K562 (cell line): ENCODE measurements around the gene INTS1. TPM values are rescaled to one million over a fixed set of nuclear protein-coding genes. Genes with fewer than 3 reads are reported as not detected.

Experiments
- AFF4 ChIP-seq: sonication (generic); formaldehyde crosslinking; IDR thresholded peaks from 2 replicates; pipeline ENCODE4 v1.8.0; 2023; ENCODE audit warnings: mild to moderate bottlenecking, missing genetic modification reagents
- CBFA2T3 ChIP-seq: fragments of 450-650 bp; IDR thresholded peaks from 2 replicates; pipeline ENCODE4 v1.6.1; 2017
- CCNT2 ChIP-seq: IDR thresholded peaks from 2 replicates; pipeline ENCODE4 v1.6.1; 2011; ENCODE audit warnings: borderline replicate concordance, low read depth, mild to moderate bottlenecking, moderate library complexity, mixed read lengths, low read length; ENCODE audit not compliant: insufficient read length; ENCODE audit errors: extremely low read depth
- PTBP1 ChIP-seq: fragments of 200-400 bp; formaldehyde crosslinking; IDR thresholded peaks from 2 replicates; pipeline ENCODE4 v1.6.1; 2017; ENCODE audit warnings: low read depth, low read length
- RB1 ChIP-seq: fragments of 450-650 bp; IDR thresholded peaks from 2 replicates; pipeline ENCODE4 v1.6.1; 2017; ENCODE audit warnings: low read depth, mild to moderate bottlenecking
- RBFOX2 ChIP-seq: fragments of 200-400 bp; formaldehyde crosslinking; IDR thresholded peaks from 2 replicates; pipeline ENCODE4 v1.6.1; 2017; ENCODE audit warnings: low read depth, mild to moderate bottlenecking, low read length, moderate library complexity
- TRIM28 ChIP-seq: fragments of 450-650 bp; IDR thresholded peaks from 2 replicates; pipeline ENCODE4 v1.6.1; 2017
- ZBTB9 ChIP-seq: fragments of 450-650 bp; formaldehyde crosslinking; IDR thresholded peaks from 2 replicates; pipeline ENCODE4 v1.4.0; 2020; ENCODE audit warnings: mild to moderate bottlenecking, moderate library complexity
- ZFP91 ChIP-seq: sonication (generic); formaldehyde crosslinking; IDR thresholded peaks from 2 replicates; pipeline ENCODE4 v1.8.0; 2022; ENCODE audit warnings: mild to moderate bottlenecking, missing genetic modification reagents
- ZFX ChIP-seq: sonication (generic); formaldehyde crosslinking; IDR thresholded peaks from 2 replicates; pipeline ENCODE4 v1.8.0; 2022; ENCODE audit warnings: mild to moderate bottlenecking, missing genetic modification reagents, moderate library complexity
- ZMIZ1 ChIP-seq, 2 experiments: fragments of 150-350 bp in 1 of 2; IDR thresholded peaks; 2 replicates each; pipeline ENCODE4 v1.6.1; 2012 to 2016; ENCODE audit warnings: low read depth in 2 of 2, low read length in 2 of 2, mild to moderate bottlenecking in 1 of 2, moderate library complexity in 1 of 2
- ZNF175 ChIP-seq: fragments of 200-800 bp; sonication (Bioruptor generic); IDR thresholded peaks from 2 replicates; pipeline ENCODE4 v1.6.1; 2016; ENCODE audit warnings: low read depth, mild to moderate bottlenecking, missing genetic modification characterization, missing compliant biosample characterization
- ZNF639 ChIP-seq, 2 experiments: fragments of 200-800 bp in 1 of 2; sonication (Bioruptor generic) in 1 of 2; sonication (generic) in 1 of 2; formaldehyde crosslinking in 1 of 2; IDR thresholded peaks in 1 of 2; conservative IDR thresholded peaks in 1 of 2; 2 replicates each; pipeline versions ENCODE4 v1.5.0 to v1.6.1; 2016 to 2020; ENCODE audit warnings: missing compliant biosample characterization in 1 of 2, missing genetic modification characterization in 1 of 2, missing genetic modification reagents in 1 of 2
- polyA plus RNA-seq, 8 experiments: library from polyadenylated mRNA; depleted of rRNA in 4 of 8; stranded (reverse) in 5 of 8; unstranded in 3 of 8; fragments of >200 nt; fragmentation: Nextera tagmentation in 2 of 8; fragmentation: Illumina TruSeq in 1 of 8; extraction: Ambion mirVana in 2 of 8; extraction: Trizol in 1 of 8; gene quantifications; 2 replicates each; pipeline versions ENCODE4 v1.2.1 to v1.2.3, GENCODE V29; 2011 to 2014; ENCODE audit warnings: inconsistent platforms in 1 of 8, missing spikeins in 1 of 8
- total RNA-seq, 7 experiments: library from RNA; depleted of rRNA in 6 of 7; stranded (reverse); fragments of >200 nt in 6 of 7; fragmentation: Illumina TruSeq in 2 of 7; extraction: Trizol in 2 of 7; gene quantifications; 2 replicates each; pipeline versions ENCODE4 v1.2.1 to v1.2.3, GENCODE V29; 2011 to 2021; ENCODE audit warnings: low replicate concordance in 1 of 7

INTS1 gene
- total and polyA plus RNA-seq, 9 of the 15 experiments (the other 6 are each of a cell fraction or from before 2014, with no cell fraction given): 0.34 to 119 (median 18.5) TPM

- TF ChIP-seq ZMIZ1 (IDR thresholded peaks at IDR 0.05; ENCODE audit: low read depth in 2 of 2, low read length in 2 of 2) (peak in 1 of 2 experiments; percentile 37; a peak in 1 of 4 replicates), ZNF639 (CRISPR knock-in tag; conservative IDR thresholded peaks at IDR 0.05 in 1 of 2, IDR thresholded peaks at IDR 0.05 in 1 of 2) (peak in 1 of 2 experiments; percentile 58; a peak in 1 of 4 replicates), ZBTB9 (peak; percentile 48; the same call in 1 of the 2 replicates), CBFA2T3 (peak; percentile 33; the same call in 1 of the 2 replicates), TRIM28 (no peak), ZNF175 (no peak), RB1 (peak; percentile 67; the same call in 1 of the 2 replicates), PTBP1 (no peak), RBFOX2 (peak; percentile 81), ZFP91 (CRISPR knock-in tag) (0 out of 2 replicates have a peak, but pooled peaks have one; percentile 38), CCNT2 (peak; percentile 72), ZFX (CRISPR knock-in tag) (peak; percentile 50; the same call in 1 of the 2 replicates), AFF4 (no peak)
Measured at GRCh38 chr7:1458683-1459511, 45.3 kb downstream of the INTS1 start, which contains the start of gene MICALL2 (continued).
